Activated naive CD8-positive, alpha-beta T cell treated with anti-CD3 and anti-CD28 coated beads, Interleukin-2, amount 10 ng/mL, durations not matched to agents 7 days and 5 days (primary cell): ENCODE data around the gene AHDC1. TPM values are rescaled to one million over a fixed set of nuclear protein-coding genes. Genes with fewer than 3 reads are reported as not detected.
A peak's percentile ranks its signal among the peaks of the same experiment; 100 is the strongest.

Experiments
- ATAC-seq: fragments of 150-1000 bp; cut with Tn5 transposase; one replicate; pipeline ENCODE4 v1.10.0; 2021; ENCODE audit warnings: low read depth, moderate library complexity
- POLR2A ChIA-PET: fragments of 350-600 bp; sonication (Branson Sonifier 250); formaldehyde crosslinking; loops from one replicate; lab custom pipeline; 2021; ENCODE audit warnings: antibody characterized with exemption; lab: Charles Lee
- DNase-seq: peaks from one replicate; pipeline ENCODE4 v3.0.0; 2021
- H3K27ac Mint-ChIP-seq: one replicate; pipeline ENCODE4 v1.8.0; 2022; ENCODE audit warnings: mild to moderate bottlenecking, mixed read lengths
- H3K27me3 Mint-ChIP-seq: one replicate; pipeline ENCODE4 v1.8.0; 2022; ENCODE audit warnings: mild to moderate bottlenecking, moderate library complexity, mixed read lengths
- H3K36me3 Mint-ChIP-seq: one replicate; pipeline ENCODE4 v1.8.0; 2021; ENCODE audit warnings: mild to moderate bottlenecking, mixed read lengths
- H3K4me1 Mint-ChIP-seq: one replicate; pipeline ENCODE4 v1.8.0; 2021; ENCODE audit warnings: mixed read lengths
- H3K4me3 Mint-ChIP-seq: one replicate; pipeline ENCODE4 v1.8.0; 2022; ENCODE audit warnings: mild to moderate bottlenecking, moderate library complexity, mixed read lengths
- H3K9me3 Mint-ChIP-seq: one replicate; pipeline ENCODE4 v1.8.0; 2021; ENCODE audit warnings: mixed read lengths
- total RNA-seq, 2 experiments: library from RNA; stranded (reverse); gene quantifications; one replicate each; pipeline ENCODE4 v1.2.3, GENCODE V29; 2021

AHDC1 gene
- total RNA-seq, 2 experiments from 2014 or later, result 21.6 to 22.2 TPM

DNA sequence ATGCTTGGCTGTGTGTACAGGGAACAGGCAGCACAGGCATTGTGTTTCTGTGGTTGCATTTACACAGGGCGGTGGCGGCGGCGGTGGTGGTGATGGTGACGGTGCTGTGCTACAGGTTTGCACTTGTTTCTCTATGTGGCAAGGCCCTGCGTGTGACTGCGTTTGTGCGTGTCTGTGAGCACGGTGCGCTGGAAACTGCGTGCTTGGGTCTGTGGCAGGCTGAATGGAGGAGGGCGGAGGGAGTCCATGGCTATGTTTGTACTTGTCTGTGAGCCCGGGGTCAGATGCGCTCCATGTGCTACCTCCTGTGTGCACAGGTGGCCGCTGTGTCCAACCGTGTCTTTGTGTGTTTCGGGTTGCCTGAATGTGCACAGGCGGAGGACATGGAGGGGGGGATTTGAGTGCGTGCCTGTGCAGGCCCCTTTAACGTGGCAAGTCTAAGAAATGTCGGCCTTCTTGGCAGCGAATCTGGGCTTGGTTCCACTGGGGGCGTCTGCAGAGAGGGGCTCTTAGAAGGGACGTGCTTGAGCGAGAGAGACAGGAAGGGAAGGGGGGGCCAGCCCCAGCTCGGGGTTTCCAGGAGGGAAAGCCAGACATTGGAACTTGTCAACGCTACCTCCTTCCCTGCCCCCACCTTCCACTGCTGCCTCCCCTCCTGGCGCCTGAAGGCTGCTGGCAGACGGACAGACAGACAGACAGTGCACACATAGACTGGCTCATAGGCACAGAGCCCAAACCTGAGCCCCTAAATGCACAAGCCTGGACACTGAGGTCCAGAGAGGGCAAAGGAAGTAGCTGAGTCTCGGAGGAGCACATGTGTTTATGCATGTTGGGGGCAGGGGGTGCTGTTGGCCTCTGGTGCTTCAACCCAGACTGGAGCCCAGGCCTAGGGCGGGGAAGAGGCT is 81.3 kb downstream of the AHDC1 start:
- peak; percentile 34 for ATAC-seq

DNA sequence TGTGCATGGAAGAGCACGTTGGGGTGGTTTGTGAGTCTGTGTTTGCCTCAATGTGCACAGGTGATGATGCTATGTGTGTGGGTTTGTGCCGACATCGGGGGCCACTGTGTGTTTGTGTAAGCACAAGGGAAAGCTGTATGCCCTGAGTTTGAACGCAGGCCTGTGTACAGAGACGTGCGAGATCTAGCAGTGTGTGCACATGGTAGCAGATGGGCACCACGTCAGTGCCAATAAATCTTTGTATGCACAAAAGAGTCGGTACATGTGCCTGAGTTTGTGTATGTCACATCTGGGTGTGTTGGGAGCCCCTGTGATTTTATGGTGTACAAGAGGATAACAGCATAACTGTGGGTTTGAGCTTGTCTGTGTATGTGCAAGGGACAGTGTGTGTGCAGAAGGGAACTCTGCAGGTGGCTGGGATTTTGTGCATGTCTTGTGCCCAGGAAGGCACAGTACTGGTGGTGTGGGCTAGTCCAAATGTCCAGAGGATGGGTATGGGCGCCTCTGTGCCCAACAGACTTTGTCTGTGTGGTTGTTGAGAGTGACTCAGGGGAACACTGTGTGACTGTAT is 82.0 kb downstream of the AHDC1 start:
- Mint-ChIP-seq H3K27me3 (no peaks in the 10 kb centered on the region), H3K4me1 (peaks cover 71% of the 10 kb centered on the region), H3K36me3 (peaks cover 5% of the 10 kb centered on the region), H3K9me3 (no peaks in the 10 kb centered on the region), H3K4me3 (peak overlapping the region; percentile 91), H3K27ac (peak overlapping the region; percentile 98)
- ATAC-seq, result peak; percentile 4
- POLR2A ChIA-PET, result interaction anchor here (0.6 to 6.9 kb wide), 9 partner anchors 25 to 150 kb away, joined by 3 to 60 read pairs (median 4); partner anchors contain the start of genes AHDC1, IFI6 and WASF2
- no peak for DNase-seq

More for the DNA sequence above, 81.3 kb downstream of the AHDC1 start:
- Mint-ChIP-seq H3K27ac (peak overlapping the region; percentile 98), H3K36me3 (peaks cover 5% of the 10 kb centered on the region), H3K4me1 (peaks cover 69% of the 10 kb centered on the region), H3K27me3 (no peaks in the 10 kb centered on the region), H3K4me3 (peak overlapping the region; percentile 91), H3K9me3 (no peaks in the 10 kb centered on the region)
- DNase-seq, result peak; percentile 81
- POLR2A ChIA-PET, result interaction anchor here (0.5 to 6.9 kb wide), 18 partner anchors 10 to 181 kb away, joined by 3 to 60 read pairs (median 5); partner anchors contain the start of genes AHDC1, IFI6, SYTL1 and WASF2

DNA sequence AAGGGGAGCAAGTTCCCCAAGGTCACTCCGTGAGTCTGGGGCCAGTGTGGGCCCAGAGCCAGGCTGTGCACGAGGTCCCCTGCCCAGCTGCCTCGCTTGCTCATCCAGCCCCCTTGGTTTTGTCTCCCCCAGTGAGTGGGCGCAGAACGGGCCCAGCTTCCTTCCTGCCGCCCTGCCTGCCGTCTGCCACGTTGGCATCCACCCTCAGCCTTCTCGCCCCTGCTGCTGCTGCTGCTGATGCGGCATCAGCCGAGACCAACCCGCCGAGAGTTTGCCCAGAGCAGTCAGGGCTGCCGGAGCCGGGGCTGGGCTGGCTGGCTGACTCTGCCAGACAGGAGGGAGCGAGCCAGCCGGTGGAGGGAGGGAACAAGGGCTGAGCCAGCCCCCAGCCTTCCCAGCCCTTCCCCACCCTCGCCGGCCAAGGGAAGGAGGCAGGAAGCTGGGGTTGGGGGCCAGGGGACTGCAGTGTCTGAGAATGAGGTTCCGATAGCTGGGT is 82.6 kb downstream of the AHDC1 start:
- peaks cover under 1% of the 10 kb centered on the region for H3K36me3 Mint-ChIP-seq
- no peaks in the 10 kb centered on the region for H3K9me3 Mint-ChIP-seq
- no peaks in the 10 kb centered on the region for H3K27me3 Mint-ChIP-seq
- peak; percentile 66 for DNase-seq
- ATAC-seq, result no peak
- POLR2A ChIA-PET, result interaction anchor here (0.6 to 6.9 kb wide), 8 partner anchors 25 to 151 kb away, joined by 3 to 60 read pairs (median 4); partner anchors contain the start of genes AHDC1, IFI6 and WASF2
- H3K27ac Mint-ChIP-seq, result peak overlapping the region; percentile 98
- H3K4me3 Mint-ChIP-seq, result peak overlapping the region; percentile 91
- peaks cover 67% of the 10 kb centered on the region for H3K4me1 Mint-ChIP-seq

DNA sequence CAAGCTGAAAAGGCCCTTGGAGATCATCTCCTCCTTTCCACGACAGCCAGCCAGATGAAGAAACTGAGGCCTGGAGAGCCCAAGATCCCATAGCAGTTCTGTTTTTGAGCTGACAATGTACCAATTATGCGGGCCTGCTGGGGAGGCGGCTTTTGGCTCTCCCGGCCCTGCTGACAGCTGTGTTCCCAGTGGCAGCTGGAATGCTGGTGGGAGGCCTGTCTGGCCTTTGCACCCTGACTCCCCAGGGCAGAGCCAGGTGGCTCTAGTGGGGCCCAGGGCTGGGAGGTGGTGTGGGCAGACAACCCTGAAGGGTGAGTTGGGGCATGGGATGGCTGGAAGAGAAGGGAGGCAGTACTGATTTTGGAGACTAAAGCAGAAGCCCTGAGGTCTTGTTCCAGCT is 83.3 kb downstream of the AHDC1 start:
- no peaks in the 10 kb centered on the region for H3K9me3 Mint-ChIP-seq
- ATAC-seq, result no peak
- peak overlapping the region; percentile 98 for H3K27ac Mint-ChIP-seq
- no peak for DNase-seq
- H3K4me3 Mint-ChIP-seq, result peak overlapping the region; percentile 91
- H3K27me3 Mint-ChIP-seq, result no peaks in the 10 kb centered on the region
- H3K4me1 Mint-ChIP-seq, result peaks cover 59% of the 10 kb centered on the region
- POLR2A ChIA-PET, result interaction anchor here (0.6 to 6.9 kb wide), 5 partner anchors 17 to 151 kb away, joined by 4 to 60 read pairs (median 4); partner anchors contain the start of genes IFI6 and WASF2
- no peaks in the 10 kb centered on the region for H3K36me3 Mint-ChIP-seq

DNA sequence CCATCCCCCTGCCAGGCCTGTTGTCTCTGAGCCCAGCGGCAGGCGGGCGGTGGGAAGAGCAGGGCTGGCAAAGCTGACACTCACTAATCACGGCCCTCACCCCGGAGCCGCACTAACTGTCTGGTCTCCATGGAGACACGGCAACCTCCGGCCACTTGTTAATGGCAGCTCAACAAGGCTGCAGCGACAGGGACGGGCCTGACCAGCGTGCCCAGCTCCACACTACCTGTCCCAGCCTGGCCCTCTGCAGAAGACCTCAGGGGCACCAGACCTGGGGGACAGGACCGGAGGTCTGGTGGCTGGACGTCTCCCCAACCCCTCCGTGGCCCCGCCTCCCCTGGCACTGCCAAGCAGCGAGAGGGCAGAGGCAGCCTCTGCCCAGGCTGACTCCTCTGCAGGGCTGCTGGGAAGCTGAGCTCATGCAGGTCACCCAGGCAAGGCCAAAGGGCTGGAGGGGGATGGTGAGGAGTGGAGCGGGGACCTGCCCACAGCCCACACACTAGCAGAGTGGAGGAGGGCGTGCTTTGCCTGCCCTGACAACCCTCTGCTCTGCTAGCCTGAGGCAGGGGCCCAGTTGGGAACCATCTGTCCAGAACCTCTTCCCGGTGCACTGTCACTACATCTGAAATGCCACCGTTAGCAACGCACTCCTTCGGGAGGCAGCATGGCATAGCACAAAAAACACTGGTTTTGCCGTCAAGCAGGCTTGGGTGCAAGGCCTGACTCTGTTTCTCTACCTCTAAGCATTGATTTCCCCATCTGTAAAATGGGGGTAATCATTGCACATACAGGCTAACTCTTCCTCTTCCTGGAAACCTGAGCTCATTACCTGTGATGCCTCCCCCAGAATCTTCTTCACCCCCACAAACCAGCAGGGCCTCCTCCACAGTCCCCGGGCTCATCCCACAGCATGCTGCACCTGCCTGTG is 84.3 kb downstream of the AHDC1 start:
- peaks cover 53% of the 10 kb centered on the region for H3K4me1 Mint-ChIP-seq
- DNase-seq (no peak), ATAC-seq (no peak)
- H3K9me3 Mint-ChIP-seq, result no peaks in the 10 kb centered on the region
- peak overlapping the region; percentile 5 for H3K4me3 Mint-ChIP-seq
- H3K27ac Mint-ChIP-seq, result peak overlapping the region; percentile 3
- H3K36me3 Mint-ChIP-seq, result no peaks in the 10 kb centered on the region
- POLR2A ChIA-PET, result interaction anchor here (0.6 to 6.9 kb wide), 2 partner anchors 16 to 30 kb away, joined by 4 to 60 read pairs; partner anchors contain the start of gene WASF2
- H3K27me3 Mint-ChIP-seq, result no peaks in the 10 kb centered on the region

DNA sequence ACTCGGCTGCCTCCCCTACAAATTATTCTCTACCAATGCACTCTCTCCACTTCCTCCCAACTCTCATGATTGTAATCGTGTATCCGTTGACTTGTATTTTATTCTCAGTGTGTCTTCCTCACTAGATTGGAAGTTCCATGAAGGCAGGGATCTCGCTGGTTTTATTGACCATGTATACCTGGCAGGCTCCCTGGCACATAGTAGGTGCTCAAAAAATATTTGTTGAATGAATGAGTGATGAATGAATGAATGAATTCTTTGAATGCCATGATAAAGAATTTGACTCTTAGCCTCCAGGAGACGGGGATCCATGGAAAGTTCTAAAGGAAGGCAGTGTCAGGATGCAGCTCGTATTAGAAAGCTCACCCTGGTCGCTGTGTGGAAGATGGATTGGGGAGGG is 85.1 kb downstream of the AHDC1 start:
- no peak overlapping the region for H3K4me3 Mint-ChIP-seq
- no peak for DNase-seq
- H3K9me3 Mint-ChIP-seq, result no peaks in the 10 kb centered on the region
- no peaks in the 10 kb centered on the region for H3K27me3 Mint-ChIP-seq
- no peak for ATAC-seq
- peaks cover 46% of the 10 kb centered on the region for H3K4me1 Mint-ChIP-seq
- POLR2A ChIA-PET, result no interaction called here
- H3K27ac Mint-ChIP-seq, result no peak overlapping the region
- no peaks in the 10 kb centered on the region for H3K36me3 Mint-ChIP-seq

DNA sequence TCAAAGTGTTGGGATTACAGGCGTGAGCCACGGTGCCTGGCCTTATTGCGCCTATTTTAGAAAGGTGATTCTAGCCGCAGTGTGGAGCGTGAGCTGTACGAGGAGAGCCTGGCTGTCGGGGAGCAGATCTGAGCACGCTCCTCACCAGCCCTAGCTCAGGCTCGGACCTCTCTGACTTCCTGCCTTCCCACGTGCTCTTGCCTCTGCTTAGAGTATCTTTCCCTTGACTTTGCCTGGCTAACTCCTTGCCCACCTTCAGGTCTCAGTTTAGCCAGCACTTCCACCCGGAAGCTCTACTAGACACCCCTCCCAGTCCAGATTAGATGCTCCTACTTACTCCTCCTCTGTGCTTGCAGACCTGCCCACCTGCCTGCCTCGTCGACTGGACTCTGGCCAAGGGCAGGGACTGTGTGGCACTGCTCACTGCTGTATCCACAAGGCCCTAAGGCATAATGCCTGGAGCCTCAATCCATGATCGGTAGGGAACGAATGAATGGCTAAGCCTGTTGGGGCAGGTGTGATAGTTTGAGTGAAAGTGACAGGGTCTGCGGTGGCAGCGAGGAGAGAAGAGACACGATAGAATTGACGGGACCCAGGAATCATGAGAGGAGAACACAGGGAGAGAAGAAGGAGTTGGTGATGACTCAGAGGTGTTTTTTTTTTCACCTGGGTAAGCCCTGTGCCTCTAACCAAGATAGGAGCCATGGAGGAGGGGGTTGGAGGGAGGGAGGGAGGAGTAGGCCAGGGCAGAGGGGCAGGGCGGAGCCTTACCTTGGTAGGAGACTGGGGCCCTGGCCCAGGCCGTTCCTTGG is 85.8 kb downstream of the AHDC1 start:
- H3K9me3 Mint-ChIP-seq, result no peaks in the 10 kb centered on the region
- POLR2A ChIA-PET, result no interaction called here
- no peaks in the 10 kb centered on the region for H3K27me3 Mint-ChIP-seq
- no peak overlapping the region for H3K4me3 Mint-ChIP-seq
- ATAC-seq (no peak), DNase-seq (no peak)
- H3K27ac Mint-ChIP-seq, result peak overlapping the region; percentile 4
- no peaks in the 10 kb centered on the region for H3K36me3 Mint-ChIP-seq
- peaks cover 41% of the 10 kb centered on the region for H3K4me1 Mint-ChIP-seq

DNA sequence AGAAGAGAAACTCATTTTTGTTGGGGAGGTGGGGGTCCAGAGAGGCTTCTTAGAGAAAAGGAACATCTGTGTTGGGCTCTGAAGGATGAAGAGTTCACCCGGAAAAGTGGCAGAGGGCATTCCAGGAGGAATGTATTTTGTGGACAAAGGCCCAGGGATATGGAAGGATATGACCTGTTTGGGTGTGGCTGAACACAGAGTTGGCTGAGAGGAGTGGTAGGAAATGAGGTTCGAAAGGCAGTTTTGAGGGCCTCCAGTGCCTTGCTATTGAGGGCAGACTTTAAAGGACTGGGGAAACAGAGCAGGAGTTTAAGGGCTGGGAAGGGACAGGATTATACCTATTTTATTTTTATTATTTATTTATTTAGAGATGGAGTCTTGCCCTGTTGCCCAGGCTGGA is 86.6 kb downstream of the AHDC1 start:
- H3K27ac Mint-ChIP-seq, result no peak overlapping the region
- no peak overlapping the region for H3K4me3 Mint-ChIP-seq
- no peaks in the 10 kb centered on the region for H3K27me3 Mint-ChIP-seq
- POLR2A ChIA-PET, result interaction anchor here (0.5 kb wide), 1 partner anchor 17 kb away, joined by 6 read pairs; no protein-coding TSS in a partner anchor
- no peaks in the 10 kb centered on the region for H3K9me3 Mint-ChIP-seq
- ATAC-seq (no peak), DNase-seq (no peak)
- H3K36me3 Mint-ChIP-seq, result no peaks in the 10 kb centered on the region
- H3K4me1 Mint-ChIP-seq, result peaks cover 35% of the 10 kb centered on the region

DNA sequence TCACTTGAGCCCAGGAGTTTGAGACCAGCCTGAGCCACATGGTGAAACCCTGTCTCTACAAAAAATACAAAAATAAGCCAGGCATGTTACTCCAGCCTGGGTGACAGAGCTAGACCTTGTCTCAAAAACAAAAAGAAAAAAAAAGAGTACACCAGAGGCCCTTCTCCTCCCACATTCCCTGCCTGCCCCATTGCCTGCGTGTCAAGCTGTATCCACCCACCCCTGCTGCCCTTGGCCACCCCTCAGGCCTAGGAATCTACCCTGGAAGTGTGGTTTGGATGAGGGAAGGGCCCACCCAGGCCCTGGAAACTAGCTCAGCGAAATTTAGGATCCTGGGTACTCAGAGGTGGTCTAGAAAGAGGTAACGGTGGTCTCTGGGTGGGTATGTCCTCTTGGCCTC is 88.3 kb downstream of the AHDC1 start:
- Mint-ChIP-seq H3K27me3 (no peaks in the 10 kb centered on the region), H3K4me1 (peaks cover 21% of the 10 kb centered on the region), H3K27ac (no peak overlapping the region), H3K9me3 (no peaks in the 10 kb centered on the region), H3K36me3 (no peaks in the 10 kb centered on the region), H3K4me3 (no peak overlapping the region)
- ATAC-seq, result no peak
- POLR2A ChIA-PET, result no interaction called here
- DNase-seq, result no peak

DNA sequence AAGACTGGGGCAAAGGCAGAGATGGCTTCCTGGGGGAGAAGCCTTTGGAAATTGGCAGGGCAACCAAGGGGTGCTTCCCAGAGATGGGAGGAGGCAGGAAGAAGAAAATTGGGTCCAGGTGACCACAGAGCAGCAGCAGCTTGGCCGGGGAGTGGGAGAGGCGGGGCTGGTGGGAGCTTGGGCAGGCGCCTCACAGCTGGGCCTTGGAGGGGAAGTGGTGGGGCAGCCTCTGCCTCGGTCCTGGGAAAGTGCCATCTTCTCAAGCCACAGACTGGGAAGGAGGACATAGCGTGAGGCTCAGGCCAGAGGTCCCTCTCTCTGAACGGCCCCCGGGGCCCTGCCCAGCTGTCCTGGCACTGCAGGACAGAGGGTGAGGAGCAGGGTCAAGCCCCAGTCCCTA is 90.0 kb downstream of the AHDC1 start:
- ATAC-seq, result no peak
- Mint-ChIP-seq H3K36me3 (no peaks in the 10 kb centered on the region), H3K9me3 (no peaks in the 10 kb centered on the region), H3K4me1 (peaks cover 11% of the 10 kb centered on the region), H3K27me3 (no peaks in the 10 kb centered on the region), H3K27ac (peak overlapping the region; percentile 51), H3K4me3 (no peak overlapping the region)
- POLR2A ChIA-PET, result no interaction called here
- DNase-seq, result no peak

DNA sequence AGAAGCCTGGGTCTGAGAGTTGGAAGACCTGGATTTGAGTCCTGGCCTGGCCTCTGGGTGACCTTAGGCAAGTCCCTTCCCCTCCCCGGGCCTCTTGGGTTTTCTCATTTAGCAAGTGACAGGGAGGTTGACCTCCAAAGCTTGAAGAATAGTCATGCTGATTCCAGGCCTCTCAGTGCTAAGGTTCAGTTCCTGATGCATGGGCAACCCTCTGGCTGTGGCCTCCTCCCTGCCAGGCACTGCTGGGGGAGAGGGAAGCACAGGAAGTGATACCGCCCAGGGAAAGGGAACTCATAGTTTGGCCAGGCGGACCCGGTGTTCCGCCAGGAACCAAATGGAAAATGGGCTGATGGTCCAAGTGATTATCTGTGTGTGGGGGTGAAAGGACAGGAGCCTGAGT is 90.4 kb downstream of the AHDC1 start:
- Mint-ChIP-seq H3K9me3 (no peaks in the 10 kb centered on the region), H3K4me3 (no peak overlapping the region), H3K27ac (peak overlapping the region; percentile 51), H3K36me3 (no peaks in the 10 kb centered on the region), H3K27me3 (no peaks in the 10 kb centered on the region), H3K4me1 (peaks cover 8% of the 10 kb centered on the region)
- ATAC-seq (no peak), DNase-seq (no peak)
- POLR2A ChIA-PET, result no interaction called here
